K562 treated with DMSO at 1 percent for 4 hours (cell line): ENCODE data around the gene SHCBP1. TPM values are rescaled to one million over a fixed set of nuclear protein-coding genes. Genes with fewer than 3 reads are reported as not detected.

Experiments
- total RNA-seq: library from RNA; unstranded; fragments of 300-600 nt; gene quantifications from 2 replicates; pipeline ENCODE4 v1.2.3, GENCODE V29; 2022; ENCODE audit not compliant: insufficient read depth

SHCBP1 gene
- total RNA-seq, result 13.0 and 17.0 TPM in 2 replicates

DNA sequence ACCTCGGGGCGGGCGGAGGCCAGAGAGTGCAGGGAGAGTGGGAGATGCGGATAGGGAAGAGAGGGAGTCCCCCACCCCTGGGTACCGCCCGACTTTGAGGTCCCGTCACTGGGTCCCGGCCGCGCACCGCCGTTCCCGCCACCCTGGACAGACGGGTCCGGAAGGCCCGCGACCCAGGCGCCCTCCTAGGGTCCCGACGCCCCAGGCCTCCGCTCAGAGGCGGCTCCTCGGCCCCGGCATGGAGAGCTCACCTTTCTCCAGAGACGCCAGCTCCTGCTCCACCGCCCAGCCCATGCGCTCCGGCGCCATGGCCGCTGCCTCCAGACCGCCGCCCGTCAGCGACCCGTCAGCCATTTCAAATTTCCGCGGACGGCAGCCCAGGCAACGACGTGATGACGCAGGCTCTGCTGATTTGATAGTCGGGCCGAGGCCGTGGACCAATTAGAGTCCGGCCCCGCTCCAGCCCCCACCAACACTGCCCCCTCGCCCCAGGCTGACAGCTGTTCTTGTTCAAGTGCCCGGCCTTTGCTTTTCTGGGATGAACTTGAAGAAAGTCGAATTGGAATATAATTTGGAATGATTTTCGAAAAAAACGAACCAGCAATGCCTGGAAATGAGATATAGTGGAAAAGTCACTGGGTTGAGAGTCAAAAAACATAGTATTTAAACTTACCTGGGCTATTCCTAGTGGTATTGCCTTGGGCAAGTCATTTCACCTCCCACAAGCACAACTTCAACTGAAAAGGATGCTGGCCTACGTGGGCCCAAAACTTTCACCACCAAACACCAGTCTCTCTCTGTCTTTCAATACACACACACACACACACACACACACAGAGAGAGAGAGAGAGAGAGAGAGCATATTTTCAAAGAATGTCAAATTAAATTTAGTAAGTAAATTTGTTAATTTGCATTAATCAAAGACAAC is at the start of gene SHCBP1:
TSS of gene SHCBP1 (minus strand) at position 374 of the 928 bp plus-strand sequence. CDS start at position 354, 20 bp downstream.

Other genes starting within 250 kb of the SHCBP1 start
- gene VPS35, start 67.8 kb upstream of the SHCBP1 start, total RNA-seq, result 34.0 and 36.6 TPM in 2 replicates
- 40.4 and 49.4 TPM in 2 replicates for gene ORC6, start 68.3 kb upstream of the SHCBP1 start, total RNA-seq
- gene MYLK3, start 127.0 kb upstream of the SHCBP1 start, total RNA-seq, result 3.7 and 4.2 TPM in 2 replicates
- 8.1 and 8.5 TPM in 2 replicates for gene C16orf87, start 209.8 kb upstream of the SHCBP1 start, total RNA-seq